ENCODE results near the gene ACTL7A.
"Not testable (repeated sequence)": the region's sequence is repeated elsewhere in the genome, so short reads cannot be mapped to it uniquely, and the experiment has no call there.

The ACTL7A gene

GRCh38 chr9:108885643-108886348 is 23.7 kb downstream of the ACTL7A start:
- no peaks in the 10 kb centered on the region for H3K27me3 ChIP-seq (ENCODE audit: insufficient read depth, low read length, poor library complexity, severe bottlenecking)
- no peaks in the 10 kb centered on the region for H3F3A ChIP-seq (ENCODE audit: low read depth)
- no peak overlapping the region for H3K9ac ChIP-seq (ENCODE audit: low read depth, low read length, poor library complexity, severe bottlenecking)
- no peaks in the 10 kb centered on the region for H3K9me3 ChIP-seq (ENCODE audit: insufficient read depth, low read depth, low read length)
- no peaks in the 10 kb centered on the region for H3K9me2 ChIP-seq (replicated peaks; ENCODE audit: low read depth, low read length)
- no peak for TF ChIP-seq EZH2phosphoT487 (IDR thresholded peaks at IDR 0.05; ENCODE audit: borderline replicate concordance)
- TF ChIP-seq CTCF (conservative IDR thresholded peaks at IDR 0.05; ENCODE audit: low read length): no peak
- no peaks in the 10 kb centered on the region for H3K4me1 ChIP-seq (ENCODE audit: insufficient read depth, low read length, poor library complexity, severe bottlenecking)
- H2AFZ ChIP-seq (ENCODE audit: low read length): no peak overlapping the region
- H3K79me2 ChIP-seq (ENCODE audit: insufficient read depth, low read length): no peaks in the 10 kb centered on the region
- H4K20me1 ChIP-seq (ENCODE audit: insufficient read depth, low read length, poor library complexity, severe bottlenecking): no peaks in the 10 kb centered on the region
- H3K4me3 ChIP-seq (ENCODE audit: low read length, poor library complexity, severe bottlenecking): no peak overlapping the region
- H3K36me3 ChIP-seq (ENCODE audit: insufficient read depth, low read length): peaks cover 30% of the 10 kb centered on the region; the same call in 1 of the 2 replicates
- H3K4me2 ChIP-seq (ENCODE audit: low read depth, low read length, poor library complexity, severe bottlenecking): no peak overlapping the region

- not testable (repeated sequence) for H4K20me1 ChIP-seq (ENCODE audit: insufficient read depth, low read length, poor library complexity, severe bottlenecking); H3K4me1 ChIP-seq (ENCODE audit: insufficient read depth, low read length, poor library complexity, severe bottlenecking); H3K9me3 ChIP-seq (ENCODE audit: insufficient read depth, low read depth, low read length); H3K27me3 ChIP-seq (ENCODE audit: insufficient read depth, low read length, poor library complexity, severe bottlenecking); H3K9me2 ChIP-seq (replicated peaks; ENCODE audit: low read depth, low read length); H3F3A ChIP-seq (ENCODE audit: low read depth); H3K4me3 ChIP-seq (ENCODE audit: low read length, poor library complexity, severe bottlenecking); H3K9ac ChIP-seq (ENCODE audit: low read depth, low read length, poor library complexity, severe bottlenecking); H2AFZ ChIP-seq (ENCODE audit: low read length); H3K79me2 ChIP-seq (ENCODE audit: insufficient read depth, low read length); H3K4me2 ChIP-seq (ENCODE audit: low read depth, low read length, poor library complexity, severe bottlenecking)
- peaks cover 39% of the 10 kb centered on the region; the same call in 1 of the 2 replicates for H3K36me3 ChIP-seq (ENCODE audit: insufficient read depth, low read length)
These were observed 24.7 kb downstream of the ACTL7A start for GRCh38 chr9:108886594-108887271.

- H3K36me3 ChIP-seq (ENCODE audit: insufficient read depth, low read length): peaks cover 64% of the 10 kb centered on the region; the same call in 1 of the 2 replicates
- no peaks in the 10 kb centered on the region for H3F3A ChIP-seq (ENCODE audit: low read depth)
- H3K9me3 ChIP-seq (ENCODE audit: insufficient read depth, low read depth, low read length): no peaks in the 10 kb centered on the region
- H3K9ac ChIP-seq (ENCODE audit: low read depth, low read length, poor library complexity, severe bottlenecking): no peak overlapping the region
- H3K4me2 ChIP-seq (ENCODE audit: low read depth, low read length, poor library complexity, severe bottlenecking): no peak overlapping the region
- H3K27me3 ChIP-seq (ENCODE audit: insufficient read depth, low read length, poor library complexity, severe bottlenecking): no peaks in the 10 kb centered on the region
- H4K20me1 ChIP-seq (ENCODE audit: insufficient read depth, low read length, poor library complexity, severe bottlenecking): no peaks in the 10 kb centered on the region
- peak; percentile 42 for TF ChIP-seq CTCF (conservative IDR thresholded peaks at IDR 0.05; ENCODE audit: low read length)
- no peak for TF ChIP-seq EZH2phosphoT487 (IDR thresholded peaks at IDR 0.05; ENCODE audit: borderline replicate concordance)
- H3K9me2 ChIP-seq (replicated peaks; ENCODE audit: low read depth, low read length): no peaks in the 10 kb centered on the region
- no peak overlapping the region for H2AFZ ChIP-seq (ENCODE audit: low read length)
- H3K4me3 ChIP-seq (ENCODE audit: low read length, poor library complexity, severe bottlenecking): no peak overlapping the region
- no peaks in the 10 kb centered on the region for H3K79me2 ChIP-seq (ENCODE audit: insufficient read depth, low read length)
- H3K4me1 ChIP-seq (ENCODE audit: insufficient read depth, low read length, poor library complexity, severe bottlenecking): no peaks in the 10 kb centered on the region
These were observed 27.6 kb downstream of the ACTL7A start for GRCh38 chr9:108889649-108890067.
